Endometrium (tissue), 2 donors: ENCODE measurements around the gene CDCP1.

Experiments used
- FAIRE-seq: peaks from 2 replicates; lab custom pipeline; 2012; peaks lifted over from hg19 to GRCh38; lab: Jason Lieb, UNC
- donor health status: control.
- donor health status: control.

The CDCP1 gene, protein sequence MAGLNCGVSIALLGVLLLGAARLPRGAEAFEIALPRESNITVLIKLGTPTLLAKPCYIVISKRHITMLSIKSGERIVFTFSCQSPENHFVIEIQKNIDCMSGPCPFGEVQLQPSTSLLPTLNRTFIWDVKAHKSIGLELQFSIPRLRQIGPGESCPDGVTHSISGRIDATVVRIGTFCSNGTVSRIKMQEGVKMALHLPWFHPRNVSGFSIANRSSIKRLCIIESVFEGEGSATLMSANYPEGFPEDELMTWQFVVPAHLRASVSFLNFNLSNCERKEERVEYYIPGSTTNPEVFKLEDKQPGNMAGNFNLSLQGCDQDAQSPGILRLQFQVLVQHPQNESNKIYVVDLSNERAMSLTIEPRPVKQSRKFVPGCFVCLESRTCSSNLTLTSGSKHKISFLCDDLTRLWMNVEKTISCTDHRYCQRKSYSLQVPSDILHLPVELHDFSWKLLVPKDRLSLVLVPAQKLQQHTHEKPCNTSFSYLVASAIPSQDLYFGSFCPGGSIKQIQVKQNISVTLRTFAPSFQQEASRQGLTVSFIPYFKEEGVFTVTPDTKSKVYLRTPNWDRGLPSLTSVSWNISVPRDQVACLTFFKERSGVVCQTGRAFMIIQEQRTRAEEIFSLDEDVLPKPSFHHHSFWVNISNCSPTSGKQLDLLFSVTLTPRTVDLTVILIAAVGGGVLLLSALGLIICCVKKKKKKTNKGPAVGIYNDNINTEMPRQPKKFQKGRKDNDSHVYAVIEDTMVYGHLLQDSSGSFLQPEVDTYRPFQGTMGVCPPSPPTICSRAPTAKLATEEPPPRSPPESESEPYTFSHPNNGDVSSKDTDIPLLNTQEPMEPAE

DNA sequence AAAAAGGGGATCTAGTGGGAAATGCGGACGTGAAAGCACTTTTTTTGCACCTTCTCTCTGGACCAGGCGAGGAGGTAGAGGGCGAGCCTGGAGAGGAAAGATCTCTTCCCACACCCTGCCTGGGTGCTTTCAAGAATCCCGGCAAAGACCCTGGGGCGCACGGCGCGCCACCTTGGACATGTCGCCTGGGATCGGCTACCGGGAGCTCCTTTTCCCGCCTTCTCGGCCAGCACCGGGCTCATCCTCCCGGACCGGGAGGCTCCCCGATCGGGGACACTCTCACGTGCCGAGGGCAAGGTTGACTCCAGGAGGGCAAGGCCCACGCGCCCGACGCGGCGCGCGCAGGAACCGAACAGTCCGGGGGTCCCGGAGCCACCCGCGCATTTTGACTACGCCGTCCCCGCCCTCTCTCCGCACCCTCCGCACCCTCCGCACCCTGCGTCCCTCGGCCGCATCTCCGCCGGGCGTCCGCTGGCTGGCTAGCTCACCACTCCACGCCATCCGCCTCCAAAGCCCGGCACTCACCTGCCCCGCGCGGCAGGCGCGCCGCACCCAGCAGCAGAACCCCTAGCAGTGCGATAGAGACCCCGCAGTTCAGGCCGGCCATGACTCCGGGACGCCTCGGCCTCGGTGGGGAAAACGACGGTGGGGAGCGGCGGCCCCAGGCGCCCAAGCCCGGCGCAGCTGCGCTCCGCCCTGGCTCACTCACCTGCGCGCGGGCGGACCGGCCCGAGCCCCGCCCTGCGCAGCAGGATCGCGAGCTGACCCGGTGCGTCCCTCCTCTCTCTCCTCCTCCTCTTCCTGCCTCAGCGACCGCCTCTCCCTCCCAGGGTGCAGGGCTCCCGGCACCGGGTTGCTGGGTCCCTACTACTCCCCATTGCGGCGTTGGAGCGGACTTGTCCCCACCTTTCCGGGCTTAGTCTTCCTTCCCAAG is at the start of gene CDCP1:
TSS of gene CDCP1 (minus strand) at position 698 of the 934 bp plus-strand sequence. CDS start at position 607, 91 bp downstream.
- FAIRE-seq: no peak

DNA sequence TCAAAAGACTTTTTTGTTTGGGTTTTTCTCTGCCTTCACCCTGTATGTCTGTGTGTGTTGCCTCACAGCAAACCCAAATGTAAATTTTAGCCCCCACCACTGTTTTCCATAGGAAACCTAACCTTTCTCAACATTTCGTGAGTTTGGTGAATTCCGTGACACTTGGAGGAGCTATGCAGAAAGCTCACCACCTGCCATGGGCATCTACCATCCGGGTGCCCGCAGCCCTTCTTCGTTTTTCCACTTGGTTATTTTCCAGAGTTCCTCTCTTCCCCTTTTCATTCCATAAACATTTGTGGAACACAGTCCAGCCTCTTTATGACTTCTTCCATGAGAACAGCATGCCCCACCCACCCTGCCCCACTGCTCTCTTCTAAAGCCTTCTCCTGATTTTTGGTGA is 48.6 kb upstream of the CDCP1 start:
- no peak for FAIRE-seq

DNA sequence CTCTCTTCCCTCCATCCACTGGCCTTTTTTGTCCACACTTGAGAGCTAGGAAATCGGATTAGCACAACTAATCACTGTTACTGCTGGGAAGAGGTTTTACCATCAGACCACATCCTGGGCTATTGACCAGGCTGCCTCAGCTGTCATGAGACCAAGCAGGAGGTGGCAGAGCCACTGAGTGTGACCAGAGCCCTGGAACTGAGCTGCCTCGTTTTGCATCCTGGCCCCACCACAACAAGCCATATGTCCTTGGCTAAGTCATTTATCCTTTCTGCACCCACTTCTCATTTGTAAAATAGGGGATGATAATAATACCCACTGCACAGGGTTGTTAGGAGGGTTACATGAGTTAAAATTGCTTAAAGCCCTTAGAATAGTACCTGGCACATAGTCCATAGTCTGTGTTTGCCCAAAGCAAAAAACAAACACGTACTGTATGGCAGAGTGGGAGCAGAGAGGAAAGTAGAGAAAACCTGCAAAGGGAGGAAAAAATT is 45.8 kb upstream of the CDCP1 start:
- no peak for FAIRE-seq

DNA sequence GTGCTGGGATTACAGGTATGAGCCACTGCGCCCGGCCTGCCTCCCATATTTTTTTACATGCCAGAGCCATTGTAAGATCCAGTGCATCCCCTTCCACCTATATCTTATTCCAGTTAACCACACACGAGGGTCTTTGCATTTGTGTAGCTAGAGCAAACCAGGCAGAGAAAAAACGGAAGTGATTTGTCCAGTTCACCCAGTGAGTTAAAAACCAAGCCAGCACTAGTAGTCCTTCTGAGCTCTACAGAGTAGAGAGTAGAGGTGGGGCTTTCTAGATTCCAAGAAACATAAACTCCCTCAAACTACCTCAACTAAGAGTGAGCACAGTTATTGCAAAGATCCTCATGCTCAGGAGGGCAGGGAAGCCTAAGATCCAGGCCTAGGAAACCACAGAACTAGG is 45.2 kb upstream of the CDCP1 start:
- no peak for FAIRE-seq

DNA sequence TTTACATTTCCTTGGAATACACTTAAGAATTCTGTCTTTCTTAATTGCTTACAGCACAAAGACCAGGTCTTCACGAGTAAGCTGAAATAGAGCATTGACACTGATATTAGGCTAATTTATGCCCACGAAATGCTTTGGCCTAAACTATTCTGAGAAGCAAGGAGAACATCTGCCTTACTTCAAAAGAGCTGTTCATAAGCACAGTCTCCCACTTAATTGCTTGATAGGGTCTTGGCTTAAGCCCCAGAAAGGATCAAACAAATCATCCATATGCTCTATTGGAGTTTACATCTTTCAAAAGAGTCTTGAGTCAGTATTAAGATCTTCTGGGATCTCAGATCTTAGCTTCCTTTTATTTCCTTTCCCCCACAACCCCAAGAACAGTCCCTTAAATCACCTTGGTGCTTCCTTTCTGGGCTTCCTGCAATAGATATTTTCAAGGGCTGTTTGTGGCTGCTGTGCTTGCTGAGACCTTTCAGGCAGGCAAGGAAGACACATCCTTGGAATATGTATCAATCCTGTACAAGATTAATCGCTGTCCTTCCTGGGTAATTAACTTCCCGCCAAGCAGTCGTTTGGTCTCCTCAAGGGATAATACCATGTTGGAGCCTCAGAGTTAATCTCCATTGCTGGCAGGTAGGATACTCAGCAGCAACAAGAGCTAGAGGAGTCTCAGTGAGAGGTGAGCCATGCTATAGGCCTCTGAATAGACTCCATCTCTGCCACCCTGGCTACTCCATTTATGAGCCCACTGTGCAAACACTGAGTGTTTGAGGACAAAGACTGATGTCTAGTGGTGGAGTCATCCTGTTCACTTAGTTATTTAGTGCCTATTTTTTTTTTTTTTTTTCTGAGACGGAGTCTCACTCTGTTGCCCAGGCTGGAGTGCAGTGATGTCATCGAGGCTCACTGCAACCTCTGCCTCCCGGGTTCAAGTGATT is 42.8 kb upstream of the CDCP1 start:
- FAIRE-seq: peak; percentile 77

DNA sequence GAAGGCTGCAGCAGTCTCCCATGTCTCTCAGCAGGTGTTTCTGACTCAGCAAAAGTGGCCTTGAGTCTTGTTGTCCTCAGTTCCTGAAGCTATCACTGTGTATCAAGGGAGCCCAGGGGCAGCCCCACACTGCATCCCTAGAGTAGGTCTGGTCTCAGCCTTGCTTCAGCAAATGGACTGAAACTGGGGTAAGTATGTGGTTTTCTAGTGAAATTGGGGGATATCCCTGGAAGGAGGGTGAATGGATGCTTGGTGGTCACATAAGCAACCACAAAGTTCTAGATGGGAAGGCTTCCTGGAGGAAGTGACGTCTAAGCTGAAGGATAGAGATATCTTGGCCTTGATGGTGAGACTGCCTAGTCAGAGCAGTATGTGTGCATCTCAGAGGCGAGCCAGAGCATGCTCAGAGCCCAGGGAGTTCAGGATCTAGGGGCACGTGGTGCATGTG is 41.5 kb upstream of the CDCP1 start:
- no peak for FAIRE-seq

DNA sequence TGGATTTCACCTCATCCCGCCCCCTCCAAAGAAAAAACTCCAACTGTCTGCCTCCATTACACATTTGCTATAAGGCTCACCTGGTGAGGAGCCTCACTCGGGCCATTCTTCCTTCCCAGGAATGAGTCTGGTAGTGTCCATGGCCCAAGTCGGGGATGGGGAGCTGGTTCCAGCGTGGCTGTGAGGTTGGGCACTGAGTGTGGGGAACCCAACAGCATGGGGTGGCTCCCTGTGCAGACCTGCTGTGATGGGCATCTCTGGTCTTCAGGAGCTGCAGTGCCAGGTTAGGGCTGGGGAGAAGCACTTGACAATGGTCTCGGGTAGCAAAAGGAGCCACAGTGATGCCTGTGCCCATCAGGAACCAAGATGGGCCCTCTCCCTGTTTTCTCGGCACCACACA is 40.7 kb upstream of the CDCP1 start:
- FAIRE-seq: no peak

DNA sequence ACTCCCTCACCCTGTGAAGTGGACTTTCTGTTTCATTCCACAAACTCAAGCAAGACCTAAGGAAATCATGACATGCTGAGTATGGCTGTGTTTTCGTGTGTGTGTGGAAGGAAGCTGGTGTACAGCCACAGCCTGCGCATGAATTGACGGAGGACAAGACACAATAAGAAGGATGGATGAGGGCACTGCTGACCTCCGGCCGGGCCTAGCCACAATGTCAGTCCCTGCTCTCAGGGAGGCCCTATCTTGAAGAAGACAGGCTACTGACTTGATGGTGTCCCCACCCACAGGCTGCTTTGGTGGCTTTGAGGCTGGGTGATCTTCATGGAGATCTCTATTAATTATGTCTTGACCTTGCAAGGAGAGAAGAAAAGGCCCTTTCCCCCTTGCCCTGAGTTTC is 39.3 kb upstream of the CDCP1 start:
- FAIRE-seq: no peak

DNA sequence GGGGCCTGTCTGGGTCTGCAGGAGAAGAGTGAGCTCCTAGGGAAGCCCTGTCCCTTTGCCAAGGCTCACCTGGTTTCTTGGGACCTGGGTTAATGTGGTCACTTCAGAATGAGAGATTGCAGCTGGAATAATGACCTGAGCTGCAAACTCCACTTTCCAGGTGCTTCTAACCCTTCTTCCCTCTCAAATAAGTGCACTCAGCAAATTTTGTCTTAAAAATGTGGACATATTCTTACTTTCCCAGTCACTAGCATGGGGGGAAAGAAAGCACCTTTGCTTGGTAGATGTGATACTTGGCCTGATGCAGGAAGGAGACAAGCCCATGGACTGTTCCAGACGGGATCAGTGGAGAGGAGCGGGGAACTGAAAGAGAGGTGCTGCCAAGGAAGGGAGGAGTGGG is 38.9 kb upstream of the CDCP1 start:
- FAIRE-seq: no peak

DNA sequence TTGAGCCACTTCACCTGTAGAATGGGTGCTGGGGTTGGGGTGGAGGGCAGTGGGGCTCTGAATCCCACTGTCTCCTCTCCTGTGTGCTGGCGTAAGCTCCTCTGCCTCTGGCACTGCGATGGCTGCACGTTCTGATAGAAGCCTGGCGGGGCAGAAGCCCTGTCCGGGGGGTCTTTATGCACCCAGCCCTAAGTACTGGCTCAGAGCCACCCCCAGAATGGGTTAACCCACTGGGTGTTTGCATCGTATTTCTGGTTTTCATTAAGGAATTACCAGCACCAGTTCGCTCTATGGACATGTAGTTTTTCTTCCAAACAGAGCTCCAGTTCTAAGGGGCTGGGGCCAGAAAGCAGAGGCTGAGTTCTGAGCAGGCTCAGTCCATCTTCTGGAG is 37.7 kb upstream of the CDCP1 start:
- FAIRE-seq: no peak

DNA sequence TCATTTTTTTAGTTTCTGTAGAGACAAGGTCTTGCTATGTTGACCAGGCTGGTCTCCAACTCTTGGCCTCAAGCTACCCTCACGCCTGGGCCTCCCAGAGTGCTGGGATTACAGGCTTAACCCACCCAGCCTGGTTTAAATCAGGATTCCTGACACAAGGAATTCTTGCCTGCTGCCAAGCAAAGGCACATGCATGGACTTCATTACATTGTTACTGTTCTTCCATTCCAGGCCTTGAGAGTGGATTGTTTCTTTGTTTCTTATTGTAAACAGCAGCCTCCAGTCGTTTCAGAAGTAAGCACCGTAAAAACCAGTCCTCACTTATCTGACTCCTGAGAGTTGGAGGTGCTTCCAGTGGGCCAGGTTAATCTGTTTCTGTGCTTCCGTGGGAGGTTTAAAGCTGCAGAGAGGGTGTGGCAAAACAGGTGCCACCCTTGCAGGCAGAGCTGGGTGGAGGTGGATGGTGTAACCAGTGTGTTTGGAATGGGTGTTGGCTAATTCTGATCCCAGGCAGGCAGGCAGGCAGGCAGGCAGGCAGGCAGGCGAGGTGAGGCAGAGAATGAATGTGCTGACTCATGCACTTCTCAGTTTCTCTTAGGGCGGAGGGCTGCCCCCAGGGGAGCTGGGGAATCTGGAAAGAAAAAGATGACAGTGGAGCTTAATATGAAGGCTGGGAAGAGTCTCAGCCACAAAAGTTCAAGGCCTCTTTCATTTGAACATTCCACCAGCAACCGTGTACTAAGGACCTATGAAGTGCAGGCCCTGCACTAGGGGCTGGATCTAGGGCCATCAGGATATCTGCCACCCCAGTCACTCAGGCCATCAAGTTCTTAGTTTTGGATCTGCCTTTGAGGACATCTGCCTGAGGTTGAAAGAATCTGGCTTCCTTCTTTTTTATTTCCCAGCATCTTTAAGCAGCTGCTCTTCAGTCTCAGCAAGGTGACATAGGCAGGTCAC is 37.0 kb upstream of the CDCP1 start:
- no peak for FAIRE-seq

DNA sequence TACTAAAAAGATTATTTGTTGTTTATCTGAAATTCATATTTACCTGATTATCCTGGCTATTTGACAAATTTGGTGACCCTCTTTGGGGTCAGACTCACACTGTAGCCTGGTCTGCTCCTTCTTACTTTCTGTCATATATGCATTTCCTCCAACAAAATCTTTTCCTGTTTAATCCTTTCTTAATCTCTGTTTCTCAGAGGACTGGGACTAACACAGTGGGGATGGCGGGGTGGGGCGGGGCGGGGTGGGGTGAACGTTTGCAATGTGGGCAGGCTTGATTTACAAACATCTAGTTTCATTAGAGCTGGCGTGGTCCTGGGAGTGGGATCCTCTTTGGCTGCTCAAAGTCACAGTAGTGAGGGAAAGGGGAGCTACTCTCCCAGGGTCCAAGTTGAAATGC is 35.3 kb upstream of the CDCP1 start:
- FAIRE-seq: no peak

DNA sequence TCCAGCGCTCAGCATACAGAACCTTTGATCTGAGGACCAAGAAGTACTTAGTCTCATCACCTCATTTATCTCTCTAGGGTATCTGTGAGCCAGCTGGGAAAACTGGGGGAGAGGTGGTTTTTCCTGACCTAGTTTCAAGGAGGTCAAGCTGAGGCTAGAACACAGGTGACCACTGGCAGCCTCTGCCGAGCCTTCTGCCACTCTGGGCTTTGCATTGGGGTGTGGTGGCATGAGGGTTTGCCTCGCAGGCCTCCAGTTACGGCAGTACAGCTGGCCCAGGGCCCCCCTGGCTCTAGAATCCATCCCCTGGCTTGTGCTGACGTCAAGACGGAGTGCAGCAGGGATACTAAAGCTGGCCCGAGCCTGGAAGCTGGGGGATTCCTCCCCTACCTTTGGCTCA is 34.7 kb upstream of the CDCP1 start:
- FAIRE-seq: no peak

DNA sequence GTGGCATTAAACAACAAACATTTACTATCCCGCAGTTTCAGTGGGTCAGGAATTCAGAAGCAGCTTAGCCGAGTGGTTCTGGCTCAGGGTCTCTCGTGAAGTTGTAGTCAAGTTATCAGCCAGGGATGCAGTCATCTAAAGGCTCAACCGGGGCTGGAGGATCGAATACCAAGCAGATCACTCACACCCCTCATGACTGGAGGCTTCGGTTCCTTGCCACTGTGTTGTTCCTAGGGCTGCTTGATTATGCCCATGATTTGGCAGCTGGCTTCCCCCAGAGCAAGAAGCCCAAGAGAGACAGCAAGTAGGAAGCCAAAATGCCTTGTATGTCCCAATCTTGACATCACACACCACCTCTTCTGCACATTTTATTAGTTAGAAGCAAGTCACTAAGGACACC is 33.9 kb upstream of the CDCP1 start:
- FAIRE-seq: no peak

DNA sequence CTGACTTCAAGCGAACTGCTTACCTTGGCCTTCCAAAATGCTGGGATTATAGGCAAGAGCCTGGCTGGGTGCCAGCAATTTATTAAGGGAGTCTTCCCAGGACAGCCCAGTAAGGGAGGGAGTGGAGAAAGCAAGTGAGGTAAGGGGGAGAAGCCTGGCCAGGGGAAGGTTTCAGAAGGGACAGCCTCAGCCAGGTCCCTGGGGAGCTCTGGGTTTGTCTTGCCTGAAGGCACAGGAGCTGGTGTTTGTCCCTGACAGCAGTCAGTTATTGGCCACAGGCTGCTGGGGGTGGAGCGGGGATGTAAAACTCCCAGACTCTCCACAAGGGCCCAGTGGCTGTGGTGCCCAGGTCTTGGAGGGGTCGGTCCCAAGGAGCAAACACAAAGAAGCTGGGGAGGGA is 33.0 kb upstream of the CDCP1 start:
- FAIRE-seq: no peak

DNA sequence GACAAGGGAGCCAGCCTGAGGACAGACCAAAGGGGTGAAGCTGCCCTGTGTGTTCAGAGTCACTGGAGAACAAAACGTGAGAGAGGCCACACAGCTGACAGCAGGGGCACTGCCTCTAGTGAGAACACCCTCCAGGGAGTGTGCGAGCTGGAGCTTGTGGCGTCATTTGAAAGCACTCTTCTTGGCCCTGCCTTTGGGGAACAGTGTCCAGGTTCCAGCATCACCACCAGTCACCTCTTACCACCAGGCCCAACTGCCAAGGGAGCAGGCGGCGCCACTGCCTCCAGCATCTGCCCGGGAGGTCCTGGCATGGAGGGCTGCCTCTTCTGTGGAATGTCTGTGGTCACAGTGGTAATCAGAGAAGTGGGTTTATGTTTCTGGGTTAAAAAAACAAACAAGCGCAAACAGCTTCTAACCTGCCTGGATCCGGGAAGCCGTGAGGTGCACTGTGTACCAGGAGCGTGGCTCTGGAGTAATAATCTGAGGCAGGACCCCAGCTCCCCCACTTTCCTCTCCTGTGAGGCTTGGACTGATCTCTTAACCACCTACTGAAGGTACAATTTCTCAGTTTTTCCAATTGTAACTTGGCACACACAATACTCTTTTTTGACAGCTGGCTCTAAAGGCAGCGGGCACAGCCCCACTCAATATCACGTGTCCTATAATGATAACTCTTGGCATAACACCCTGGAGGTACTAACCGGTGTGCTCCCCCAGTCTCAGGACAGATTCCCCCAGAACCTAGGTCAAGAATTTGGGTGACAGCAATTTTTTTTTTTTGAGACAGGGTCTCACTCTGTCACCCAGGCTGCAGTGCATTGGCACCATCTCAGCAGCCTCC is 32.2 kb upstream of the CDCP1 start:
- FAIRE-seq: no peak

DNA sequence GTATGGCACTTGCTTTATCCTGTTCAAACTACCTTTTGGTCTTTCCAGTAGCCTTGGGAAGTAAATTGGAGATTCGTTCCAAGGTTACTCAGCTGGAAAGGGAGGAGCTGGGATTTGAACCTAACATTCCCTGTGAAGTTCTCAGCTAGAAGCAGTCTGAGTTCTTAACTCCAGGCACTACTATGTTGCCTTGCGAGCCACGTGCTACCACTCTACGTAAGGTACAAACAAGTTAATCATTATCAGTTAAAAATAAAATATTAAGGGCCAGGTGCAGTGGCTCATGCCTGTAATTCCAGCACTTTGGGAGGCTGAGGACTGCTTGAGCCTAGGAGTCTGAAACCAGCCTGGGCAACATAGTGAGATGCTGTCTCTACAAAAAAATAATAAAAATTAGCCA is 30.7 kb upstream of the CDCP1 start:
- FAIRE-seq: no peak

DNA sequence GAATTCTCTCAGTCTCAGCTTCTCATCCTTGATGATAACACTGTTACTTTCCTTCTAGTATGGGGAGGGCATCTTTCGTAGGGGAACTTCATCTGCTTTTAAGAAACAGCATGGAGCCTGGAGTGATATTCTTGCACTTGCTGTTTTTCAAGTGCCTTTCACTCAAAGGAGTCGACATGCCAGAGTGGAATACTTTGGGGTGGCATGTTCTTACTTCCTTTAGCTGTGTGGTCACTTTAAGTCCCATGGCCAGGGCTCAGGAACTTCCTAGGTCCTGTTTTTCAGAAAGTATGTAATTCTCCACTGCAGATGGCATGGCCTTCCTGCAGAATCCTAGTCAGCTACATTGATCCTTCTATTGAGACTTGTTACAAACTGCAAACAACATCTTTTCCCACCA is 28.1 kb upstream of the CDCP1 start:
- FAIRE-seq: no peak

DNA sequence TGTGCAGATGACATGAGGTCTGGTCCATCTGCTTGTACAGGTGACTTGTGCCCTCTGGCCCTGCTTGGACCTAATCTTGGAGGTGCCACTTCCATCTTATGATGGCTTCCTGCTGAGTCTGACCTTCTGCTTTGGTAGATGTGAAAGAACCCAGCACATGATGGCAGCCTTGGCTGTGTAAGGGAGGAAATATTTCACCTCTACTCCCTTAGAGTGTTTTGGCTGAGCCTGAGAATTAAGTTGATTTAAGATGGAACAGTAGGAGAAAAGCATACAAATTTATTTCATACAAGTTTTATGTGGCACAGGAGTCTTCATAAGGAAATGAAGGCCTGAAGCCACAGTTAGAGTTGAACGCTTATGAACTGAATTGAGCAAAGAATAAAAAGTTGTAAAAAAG is 27.6 kb upstream of the CDCP1 start:
- no peak for FAIRE-seq
